PC-3 (cell line): Measurements from ENCODE around the gene LSP1.

Source experiments
- EZH2 ChIP-seq: fragments of 300-600 bp; sonication (generic); IDR thresholded peaks from one replicate; pipeline ENCODE4 v1.6.1; 2017; ENCODE audit warnings: antibody characterized with exemption, mild to moderate bottlenecking, low read length; ENCODE audit not compliant: unreplicated experiment
- TF ChIP-seq, protein P1 (sequence below): fragments of 300-600 bp; sonication (generic); conservative IDR thresholded peaks from 2 replicates; pipeline ENCODE4 v1.5.1; 2017; ENCODE audit warnings: antibody characterized with exemption, low read depth, mild to moderate bottlenecking, low read length

DNA sequence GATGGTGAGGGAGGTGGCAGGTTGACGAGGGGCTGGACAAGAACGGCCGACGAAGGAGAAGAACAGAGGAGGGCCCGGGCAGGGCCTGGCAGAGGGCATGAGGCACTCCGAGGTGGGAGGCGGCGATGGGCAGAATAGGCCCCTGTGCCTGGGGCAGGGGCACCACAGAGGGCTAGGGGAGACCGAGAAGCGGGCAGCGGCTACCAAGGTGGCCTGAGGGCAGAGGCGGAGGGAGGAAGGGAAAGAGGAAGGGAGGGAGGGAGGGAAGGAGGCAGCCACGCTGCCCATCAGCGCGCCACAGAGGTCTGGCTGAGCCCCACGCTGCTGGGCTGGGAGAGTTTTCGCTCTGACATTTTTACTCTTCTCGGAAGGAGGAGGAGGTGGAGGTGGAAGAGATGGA, 11.3 kb downstream of the LSP1 start:
- TF ChIP-seq EZH2 = no peak
- TF ChIP-seq, protein P1, sequence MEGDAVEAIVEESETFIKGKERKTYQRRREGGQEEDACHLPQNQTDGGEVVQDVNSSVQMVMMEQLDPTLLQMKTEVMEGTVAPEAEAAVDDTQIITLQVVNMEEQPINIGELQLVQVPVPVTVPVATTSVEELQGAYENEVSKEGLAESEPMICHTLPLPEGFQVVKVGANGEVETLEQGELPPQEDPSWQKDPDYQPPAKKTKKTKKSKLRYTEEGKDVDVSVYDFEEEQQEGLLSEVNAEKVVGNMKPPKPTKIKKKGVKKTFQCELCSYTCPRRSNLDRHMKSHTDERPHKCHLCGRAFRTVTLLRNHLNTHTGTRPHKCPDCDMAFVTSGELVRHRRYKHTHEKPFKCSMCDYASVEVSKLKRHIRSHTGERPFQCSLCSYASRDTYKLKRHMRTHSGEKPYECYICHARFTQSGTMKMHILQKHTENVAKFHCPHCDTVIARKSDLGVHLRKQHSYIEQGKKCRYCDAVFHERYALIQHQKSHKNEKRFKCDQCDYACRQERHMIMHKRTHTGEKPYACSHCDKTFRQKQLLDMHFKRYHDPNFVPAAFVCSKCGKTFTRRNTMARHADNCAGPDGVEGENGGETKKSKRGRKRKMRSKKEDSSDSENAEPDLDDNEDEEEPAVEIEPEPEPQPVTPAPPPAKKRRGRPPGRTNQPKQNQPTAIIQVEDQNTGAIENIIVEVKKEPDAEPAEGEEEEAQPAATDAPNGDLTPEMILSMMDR = no peak
